ENCODE results near the gene U2AF1.
"Not testable (repeated sequence)": the region's sequence is repeated elsewhere in the genome, so short reads cannot be mapped to it uniquely, and the experiment has no call there.

Gene U2AF1

DNA sequence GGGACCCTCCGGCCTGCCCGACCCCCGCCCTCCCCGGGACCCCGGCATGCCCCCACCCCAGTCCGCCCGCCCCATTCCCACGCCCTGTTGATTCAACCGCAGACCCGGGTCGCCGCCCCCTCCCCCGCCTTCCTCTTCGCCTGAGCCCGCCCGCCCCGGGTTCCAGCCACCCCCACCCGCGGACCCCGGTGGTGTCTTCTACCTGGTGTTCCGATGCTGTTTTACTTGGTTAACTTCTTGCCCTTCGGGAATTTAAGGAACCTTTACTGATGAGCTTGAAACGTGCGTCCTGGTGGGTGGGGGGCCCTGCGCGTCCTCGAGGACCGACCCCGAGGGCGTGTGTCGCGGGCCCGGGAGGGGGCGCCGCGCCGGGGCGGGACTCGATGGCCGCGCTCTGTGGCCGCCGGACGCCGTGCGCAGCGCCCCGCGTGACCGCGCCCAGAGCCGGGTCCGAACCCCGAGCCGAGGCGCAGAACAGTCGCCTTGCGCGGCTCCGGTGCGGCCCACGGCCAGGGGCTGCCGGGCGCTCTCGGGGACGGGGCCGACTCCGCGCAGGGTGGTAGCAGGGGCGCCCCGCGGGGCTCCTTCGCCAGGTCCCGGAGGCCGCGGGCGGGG is 31.2 kb downstream of the U2AF1 start:
- DNase-seq = not testable (repeated sequence)

DNA sequence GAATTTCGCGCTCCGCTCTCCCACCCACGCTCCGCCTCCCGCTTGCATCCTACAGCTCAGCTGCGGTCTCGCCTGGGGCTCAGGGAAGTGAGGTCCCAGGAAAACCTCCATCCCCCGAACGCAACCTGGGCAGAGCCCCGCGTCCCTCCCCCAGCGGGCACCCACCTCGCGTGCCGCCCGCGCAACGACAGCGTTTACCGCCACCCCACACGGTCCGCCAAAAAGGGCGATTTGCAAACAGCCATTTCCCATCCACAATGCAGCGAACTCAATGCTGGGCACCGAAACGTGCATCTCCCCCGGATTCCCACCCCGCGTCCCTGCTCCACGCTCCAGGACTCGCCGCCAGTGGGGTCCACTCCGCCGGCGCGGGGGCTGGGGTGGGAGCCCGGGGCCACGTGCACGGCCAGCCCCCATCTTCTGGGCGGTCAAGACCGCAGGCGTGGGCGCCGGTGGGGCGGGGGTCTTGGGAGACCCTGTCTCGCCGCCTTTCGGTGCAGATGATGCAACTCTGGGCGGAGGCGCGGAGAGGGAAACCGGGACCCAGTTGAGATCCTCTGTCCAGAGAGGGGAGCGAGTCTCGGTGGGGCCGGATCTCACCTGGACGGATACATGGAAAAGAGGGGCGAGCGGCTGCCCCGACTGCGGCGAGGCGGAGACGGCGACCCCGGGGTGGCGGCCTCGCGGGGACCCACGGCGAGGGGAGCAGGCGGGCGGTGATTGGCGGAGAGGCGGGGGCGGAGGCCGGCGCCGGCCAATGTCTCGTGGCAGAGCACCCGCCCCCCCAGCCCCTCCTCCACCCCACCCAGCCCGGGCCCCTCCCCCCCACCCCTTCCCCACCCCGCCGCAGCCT is 32.0 kb downstream of the U2AF1 start, which contains the start of gene CBS:
TSS of gene CBS (minus strand) at position 666 of the 853 bp plus-strand sequence. CDS start 3,642 bp downstream, outside the sequence.
- DNase-seq = not testable (repeated sequence)

GRCh38 chr21:43074401-43075169 is 32.8 kb downstream of the U2AF1 start:
- DNase-seq = not testable (repeated sequence)

GRCh38 chr21:43072742-43073141 is 34.6 kb downstream of the U2AF1 start:
- not testable (repeated sequence) for DNase-seq

GRCh38 chr21:43069682-43070081 is 37.7 kb downstream of the U2AF1 start:
- not testable (repeated sequence) for DNase-seq

DNA sequence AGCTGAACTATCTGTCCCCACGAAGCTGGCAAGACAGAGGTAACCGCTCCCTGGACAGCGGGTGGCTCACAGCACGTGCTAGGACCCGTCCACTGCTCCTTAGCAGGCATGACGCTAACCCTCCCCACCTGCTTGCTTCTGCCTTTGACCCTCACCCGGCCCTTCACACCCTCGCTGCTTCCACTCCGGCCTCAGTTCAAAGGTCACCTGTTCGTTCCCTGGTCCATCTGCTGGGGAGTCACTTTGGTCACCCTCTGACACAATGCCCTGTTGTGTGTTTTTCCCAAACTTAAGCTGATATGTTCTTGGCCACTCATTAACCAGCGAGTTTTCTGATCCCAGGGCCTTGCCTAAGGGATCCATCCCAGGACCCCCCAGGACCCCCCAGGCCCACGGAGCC is 39.3 kb downstream of the U2AF1 start:
- DNase-seq = not testable (repeated sequence)

DNA sequence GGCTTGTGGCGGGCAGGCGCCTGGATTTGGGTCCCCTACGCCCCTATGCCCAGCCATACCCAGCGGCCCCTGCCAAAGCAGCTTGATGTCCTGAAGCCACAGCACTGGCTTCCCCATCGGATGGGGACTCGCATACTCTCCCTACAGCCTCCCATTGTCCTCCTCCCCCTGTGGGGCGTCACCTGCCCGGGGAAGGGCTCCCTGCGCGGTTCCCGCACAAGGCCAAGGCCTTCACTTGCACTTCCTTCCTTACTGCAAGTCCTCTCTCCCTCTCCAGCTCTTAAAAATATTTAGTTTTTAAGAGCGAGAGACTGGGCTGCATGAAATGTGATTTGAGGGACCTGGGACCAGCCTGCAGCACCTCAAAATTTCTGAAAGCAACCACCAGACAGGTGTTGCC is 40.7 kb downstream of the U2AF1 start:
- not testable (repeated sequence) for DNase-seq

GRCh38 chr21:43065991-43066390 is 41.4 kb downstream of the U2AF1 start:
- DNase-seq = not testable (repeated sequence)

GRCh38 chr21:43064265-43064917 is 43.0 kb downstream of the U2AF1 start:
- not testable (repeated sequence) for DNase-seq

- not testable (repeated sequence) for DNase-seq
Observed at GRCh38 chr21:43062955-43063664, 44.3 kb downstream of the U2AF1 start.

- not testable (repeated sequence) for DNase-seq
Observed at GRCh38 chr21:43053112-43053511, 54.3 kb downstream of the U2AF1 start.

DNA sequence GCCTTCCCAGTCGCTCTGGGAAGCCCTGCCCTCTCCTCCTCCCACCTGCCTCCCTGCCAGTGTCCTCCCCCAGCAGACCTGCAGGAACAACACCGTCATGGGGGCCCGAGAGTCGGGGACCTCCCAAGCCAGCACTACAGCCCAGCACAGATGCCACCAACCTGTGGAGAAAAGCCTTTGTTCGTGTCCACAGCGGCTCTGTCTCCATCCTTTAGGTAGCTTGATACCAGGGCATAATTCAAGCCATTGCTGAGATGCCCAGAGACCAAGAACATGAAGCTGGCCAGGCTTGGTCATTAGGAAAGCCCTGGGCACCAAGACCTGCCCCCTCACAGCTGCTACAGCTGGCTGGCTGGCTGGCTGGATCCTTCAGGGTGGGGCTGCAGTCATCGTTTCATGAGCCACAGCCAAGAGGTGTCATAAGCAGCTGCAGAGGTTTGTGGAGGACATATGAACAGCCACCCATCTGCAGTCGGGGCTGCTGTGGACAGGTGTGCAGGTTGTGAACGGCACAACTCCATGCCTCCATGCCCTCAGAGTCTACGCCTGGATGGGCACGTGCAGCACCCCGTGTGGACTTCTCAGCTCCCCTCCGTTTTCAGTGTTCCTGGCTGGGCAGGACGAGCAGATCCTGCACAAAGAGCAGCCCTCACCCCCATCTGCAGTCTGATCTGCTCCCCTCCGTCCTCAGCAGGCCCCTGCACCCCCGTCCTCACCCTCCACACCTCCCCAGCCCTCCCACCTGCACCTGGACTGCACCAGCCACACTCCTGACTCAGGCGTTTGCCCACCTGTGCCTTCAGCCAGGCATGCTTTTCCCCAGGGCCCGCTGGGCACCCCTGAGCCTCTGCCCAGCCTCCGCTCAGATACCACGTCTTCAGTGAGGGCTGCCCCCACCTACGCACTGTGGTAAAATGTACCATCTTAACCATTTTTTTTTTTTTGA is 61.2 kb downstream of the U2AF1 start:
- DNase-seq = not testable (repeated sequence)

DNA sequence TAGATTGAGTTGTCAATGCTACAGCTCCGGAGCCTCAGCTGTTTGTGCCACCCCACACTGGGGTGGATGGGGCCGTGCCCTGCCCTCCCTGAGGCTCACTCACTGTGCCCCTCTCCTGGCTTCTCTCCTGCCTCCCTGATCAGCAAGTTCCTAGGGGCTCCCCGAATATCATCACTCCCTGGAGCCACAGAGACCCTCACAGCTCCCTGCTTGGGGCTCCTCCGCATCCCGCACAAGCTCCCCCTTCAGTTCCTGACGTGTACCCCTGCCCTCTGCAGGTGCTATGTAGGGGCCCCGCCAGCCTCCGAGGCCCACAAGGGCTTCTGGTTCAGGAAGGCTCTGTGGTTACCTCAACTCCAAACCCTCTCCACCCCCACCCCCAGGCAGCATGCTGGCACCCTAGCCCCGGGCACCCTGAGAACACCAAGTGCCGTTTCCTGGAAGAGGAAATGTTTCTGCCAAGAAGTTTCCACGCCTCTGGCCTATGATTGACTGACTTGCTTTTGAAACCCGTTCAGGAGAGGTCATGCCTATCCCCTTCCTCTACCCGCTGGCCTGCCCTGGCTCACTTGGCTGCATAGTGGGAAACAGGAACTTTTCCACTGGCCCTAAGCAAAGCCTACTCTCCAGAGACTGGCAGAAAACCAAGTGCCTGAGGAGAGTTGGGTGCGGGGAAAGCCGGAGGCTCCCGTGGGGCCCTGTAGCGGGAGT is 62.0 kb downstream of the U2AF1 start:
- not testable (repeated sequence) for DNase-seq

- DNase-seq = not testable (repeated sequence)
Observed at GRCh38 chr21:43044547-43044946, 62.8 kb downstream of the U2AF1 start.

DNA sequence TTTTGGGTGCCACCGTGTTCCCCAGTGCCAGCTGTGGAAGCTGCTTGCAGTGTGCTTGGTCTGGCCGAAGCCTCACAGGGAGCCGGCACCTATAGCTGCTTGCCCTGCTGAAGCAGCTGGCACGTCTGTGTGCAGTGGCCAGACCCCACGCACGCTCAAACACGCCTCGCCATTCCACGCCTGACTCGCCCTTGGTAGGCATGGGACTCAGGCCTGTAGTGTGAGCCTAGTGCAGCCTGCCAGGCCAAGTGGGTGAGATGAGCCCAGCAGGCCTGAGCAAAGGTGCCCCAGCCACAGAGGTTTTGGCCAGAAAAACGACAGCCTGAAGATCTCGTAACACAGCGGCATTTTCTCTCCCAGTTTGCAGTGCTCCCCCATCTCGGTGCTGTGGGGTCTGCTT is 64.1 kb downstream of the U2AF1 start:
- DNase-seq = not testable (repeated sequence)
